DND-41 (cell line): Measurements from ENCODE around the gene ABCE1.

Experiments
- ATAC-seq: fragments of 200-7000 bp; cut with Tn5 transposase; 3 replicates; pipeline ENCODE4 v1.9.1; 2021; ENCODE audit warnings: low read depth; ENCODE audit not compliant: insufficient read depth
- DNase-seq: peaks from one replicate; pipeline ENCODE4 v3.0.0-alpha.2; 2020
- H2AFZ ChIP-seq: 2 replicates; pipeline ENCODE4 v1.6.0; 2012; ENCODE audit warnings: low read depth, low read length
- H3K27ac ChIP-seq: 2 replicates; pipeline ENCODE4 v1.5.1; 2012; ENCODE audit warnings: low read length, inconsistent platforms
- H3K27me3 ChIP-seq: fragments of 200-600 bp; sonication (generic); 2 replicates; pipeline ENCODE4 v1.6.0; 2012; ENCODE audit warnings: low read length, mild to moderate bottlenecking, inconsistent platforms; ENCODE audit not compliant: insufficient read depth, poor library complexity
- H3K36me3 ChIP-seq: 2 replicates; pipeline ENCODE4 v1.5.1; 2012; ENCODE audit warnings: low read length, inconsistent platforms; ENCODE audit not compliant: insufficient read depth
- H3K4me1 ChIP-seq: 2 replicates; pipeline ENCODE4 v1.5.1; 2012; ENCODE audit warnings: mild to moderate bottlenecking, low read length; ENCODE audit not compliant: insufficient read depth
- H3K4me2 ChIP-seq: 2 replicates; pipeline ENCODE4 v1.6.0; 2012; ENCODE audit warnings: mild to moderate bottlenecking, moderate library complexity, low read length, inconsistent platforms; ENCODE audit not compliant: insufficient read depth
- H3K4me3 ChIP-seq, 2 experiments: fragments of 200-600 bp in 1 of 2; shearing (Covaris generic) in 1 of 2; 2 replicates each; pipeline ENCODE4 v1.5.1; 2012 to 2016; ENCODE audit warnings: inconsistent platforms in 2 of 2, low read length in 2 of 2, mild to moderate bottlenecking in 2 of 2, low read depth in 1 of 2, moderate library complexity in 1 of 2
- H3K79me2 ChIP-seq: 2 replicates; pipeline ENCODE4 v1.6.0; 2012; ENCODE audit warnings: low read length, inconsistent platforms; ENCODE audit not compliant: insufficient read depth
- H3K9ac ChIP-seq: 2 replicates; pipeline ENCODE4 v1.6.0; 2012; ENCODE audit warnings: low read depth, mild to moderate bottlenecking, inconsistent platforms, low read length, moderate library complexity
- H3K9me3 ChIP-seq: 2 replicates; pipeline ENCODE4 v1.5.1; 2012; ENCODE audit warnings: low read length, moderate library complexity, mild to moderate bottlenecking, inconsistent platforms; ENCODE audit not compliant: insufficient read depth, severe bottlenecking
- H4K20me1 ChIP-seq: 2 replicates; pipeline ENCODE4 v1.6.0; 2012; ENCODE audit warnings: low read length; ENCODE audit not compliant: insufficient read depth
- EZH2 ChIP-seq: IDR thresholded peaks from 3 replicates; pipeline ENCODE4 v1.6.1; 2012; ENCODE audit warnings: borderline replicate concordance, low read depth, mild to moderate bottlenecking, moderate library complexity, low read length, inconsistent platforms; ENCODE audit not compliant: severe bottlenecking
- TF ChIP-seq, protein P1 (sequence below): IDR thresholded peaks from 2 replicates; pipeline ENCODE4 v1.5.1; 2012; ENCODE audit warnings: borderline replicate concordance, low read length, moderate library complexity, mild to moderate bottlenecking; ENCODE audit not compliant: poor library complexity, severe bottlenecking; ENCODE audit errors: extremely low read depth

Gene ABCE1

GRCh38 chr4:145178740-145179280 lies 80.7 kb downstream of the ABCE1 start:
- H3K4me2 ChIP-seq: peak overlapping the region; percentile 89
- no peaks in the 10 kb centered on the region for H3K27me3 ChIP-seq
- peak overlapping the region; percentile 69 for H2AFZ ChIP-seq
- DNase-seq: peak; percentile 27
- peak overlapping the region; percentile 80 for H3K9ac ChIP-seq
- peaks cover 44% of the 10 kb centered on the region for H4K20me1 ChIP-seq
- no peaks in the 10 kb centered on the region for H3K9me3 ChIP-seq
- peak overlapping the region; percentile 74 for H3K27ac ChIP-seq
- H3K36me3 ChIP-seq: peaks cover 16% of the 10 kb centered on the region
- peaks cover 39% of the 10 kb centered on the region for H3K4me1 ChIP-seq
- H3K79me2 ChIP-seq: peaks cover 65% of the 10 kb centered on the region
- no peak for ATAC-seq
- H3K4me3 ChIP-seq: peak overlapping the region; percentile 54 to 68
- TF ChIP-seq, protein P1, sequence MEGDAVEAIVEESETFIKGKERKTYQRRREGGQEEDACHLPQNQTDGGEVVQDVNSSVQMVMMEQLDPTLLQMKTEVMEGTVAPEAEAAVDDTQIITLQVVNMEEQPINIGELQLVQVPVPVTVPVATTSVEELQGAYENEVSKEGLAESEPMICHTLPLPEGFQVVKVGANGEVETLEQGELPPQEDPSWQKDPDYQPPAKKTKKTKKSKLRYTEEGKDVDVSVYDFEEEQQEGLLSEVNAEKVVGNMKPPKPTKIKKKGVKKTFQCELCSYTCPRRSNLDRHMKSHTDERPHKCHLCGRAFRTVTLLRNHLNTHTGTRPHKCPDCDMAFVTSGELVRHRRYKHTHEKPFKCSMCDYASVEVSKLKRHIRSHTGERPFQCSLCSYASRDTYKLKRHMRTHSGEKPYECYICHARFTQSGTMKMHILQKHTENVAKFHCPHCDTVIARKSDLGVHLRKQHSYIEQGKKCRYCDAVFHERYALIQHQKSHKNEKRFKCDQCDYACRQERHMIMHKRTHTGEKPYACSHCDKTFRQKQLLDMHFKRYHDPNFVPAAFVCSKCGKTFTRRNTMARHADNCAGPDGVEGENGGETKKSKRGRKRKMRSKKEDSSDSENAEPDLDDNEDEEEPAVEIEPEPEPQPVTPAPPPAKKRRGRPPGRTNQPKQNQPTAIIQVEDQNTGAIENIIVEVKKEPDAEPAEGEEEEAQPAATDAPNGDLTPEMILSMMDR: no peak
- TF ChIP-seq EZH2: no peak
